NB4 (cell line): Measurements from ENCODE around the gene UBE2N.

ENCODE experiments used
- MYC ChIP-seq: IDR thresholded peaks from 2 replicates; pipeline ENCODE4 v1.6.1; 2011; ENCODE audit warnings: low read depth, low read length
- POLR2A ChIP-seq: IDR thresholded peaks from 2 replicates; pipeline ENCODE4 v1.6.1; 2011; ENCODE audit warnings: mild to moderate bottlenecking; ENCODE audit not compliant: insufficient read length; ENCODE audit errors: extremely low read depth
- TF ChIP-seq, protein P1 (sequence below): IDR thresholded peaks from 2 replicates; pipeline ENCODE4 v1.6.1; 2011; ENCODE audit warnings: low read depth, low read length
- TF ChIP-seq, protein P2 (sequence below): IDR thresholded peaks from one replicate; pipeline ENCODE4 v1.5.1; 2012; ENCODE audit warnings: low read depth, low read length

- TF ChIP-seq, protein P1, sequence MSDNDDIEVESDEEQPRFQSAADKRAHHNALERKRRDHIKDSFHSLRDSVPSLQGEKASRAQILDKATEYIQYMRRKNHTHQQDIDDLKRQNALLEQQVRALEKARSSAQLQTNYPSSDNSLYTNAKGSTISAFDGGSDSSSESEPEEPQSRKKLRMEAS = no peak
- TF ChIP-seq, protein P2, sequence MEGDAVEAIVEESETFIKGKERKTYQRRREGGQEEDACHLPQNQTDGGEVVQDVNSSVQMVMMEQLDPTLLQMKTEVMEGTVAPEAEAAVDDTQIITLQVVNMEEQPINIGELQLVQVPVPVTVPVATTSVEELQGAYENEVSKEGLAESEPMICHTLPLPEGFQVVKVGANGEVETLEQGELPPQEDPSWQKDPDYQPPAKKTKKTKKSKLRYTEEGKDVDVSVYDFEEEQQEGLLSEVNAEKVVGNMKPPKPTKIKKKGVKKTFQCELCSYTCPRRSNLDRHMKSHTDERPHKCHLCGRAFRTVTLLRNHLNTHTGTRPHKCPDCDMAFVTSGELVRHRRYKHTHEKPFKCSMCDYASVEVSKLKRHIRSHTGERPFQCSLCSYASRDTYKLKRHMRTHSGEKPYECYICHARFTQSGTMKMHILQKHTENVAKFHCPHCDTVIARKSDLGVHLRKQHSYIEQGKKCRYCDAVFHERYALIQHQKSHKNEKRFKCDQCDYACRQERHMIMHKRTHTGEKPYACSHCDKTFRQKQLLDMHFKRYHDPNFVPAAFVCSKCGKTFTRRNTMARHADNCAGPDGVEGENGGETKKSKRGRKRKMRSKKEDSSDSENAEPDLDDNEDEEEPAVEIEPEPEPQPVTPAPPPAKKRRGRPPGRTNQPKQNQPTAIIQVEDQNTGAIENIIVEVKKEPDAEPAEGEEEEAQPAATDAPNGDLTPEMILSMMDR = no peak
- TF ChIP-seq MYC (no peak), POLR2A (no peak)
Observed at GRCh38 chr12:93449277-93449676, 7.5 kb upstream of the UBE2N start.
